ENCODE results near the gene TYRO3.

Gene TYRO3

DNA sequence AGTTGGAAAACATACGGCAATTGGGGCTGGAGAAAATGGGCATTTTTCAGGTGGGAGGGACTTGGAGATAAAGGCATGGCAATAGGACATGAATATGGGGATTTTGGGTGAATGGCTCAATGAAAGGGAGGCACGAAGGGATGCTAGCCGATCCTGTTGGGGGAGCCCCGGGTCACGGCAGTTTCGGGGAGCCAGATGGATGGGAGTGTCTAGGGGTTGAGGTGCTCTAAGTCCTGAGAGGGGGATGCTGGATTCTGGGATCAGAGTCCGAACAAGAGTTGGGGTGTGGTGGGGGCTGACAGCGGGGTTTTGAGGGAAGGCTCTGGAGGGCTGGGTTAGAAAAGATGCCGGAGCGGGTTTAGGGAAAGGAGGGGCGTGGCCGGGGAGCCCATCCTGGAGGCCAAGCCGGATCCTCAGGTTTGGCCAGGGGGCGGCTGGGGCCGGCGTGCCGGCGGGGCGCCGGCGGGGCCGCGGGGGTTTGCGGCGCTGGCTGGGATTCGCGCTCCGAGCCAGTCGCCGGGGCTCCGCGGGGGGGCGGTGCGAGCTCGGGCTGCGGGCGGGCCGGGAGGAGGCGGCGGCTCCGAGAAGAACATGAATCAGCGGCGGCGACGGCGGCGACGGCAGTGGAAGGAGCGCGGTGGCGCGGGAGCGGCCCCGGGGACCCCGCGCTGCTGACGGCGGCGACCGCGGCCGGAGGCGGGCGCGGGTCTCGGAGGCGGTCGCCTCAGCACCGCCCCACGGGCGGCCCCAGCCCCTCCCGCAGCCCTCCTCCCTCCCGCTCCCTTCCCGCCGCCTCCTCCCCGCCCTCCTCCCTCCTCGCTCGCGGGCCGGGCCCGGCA, at the start of gene TYRO3:
TSS of gene TYRO3 (plus strand) at position 813 of the 839 bp plus-strand sequence. CDS start 46 bp downstream, outside the sequence.
- no peak for DNase-seq

DNA sequence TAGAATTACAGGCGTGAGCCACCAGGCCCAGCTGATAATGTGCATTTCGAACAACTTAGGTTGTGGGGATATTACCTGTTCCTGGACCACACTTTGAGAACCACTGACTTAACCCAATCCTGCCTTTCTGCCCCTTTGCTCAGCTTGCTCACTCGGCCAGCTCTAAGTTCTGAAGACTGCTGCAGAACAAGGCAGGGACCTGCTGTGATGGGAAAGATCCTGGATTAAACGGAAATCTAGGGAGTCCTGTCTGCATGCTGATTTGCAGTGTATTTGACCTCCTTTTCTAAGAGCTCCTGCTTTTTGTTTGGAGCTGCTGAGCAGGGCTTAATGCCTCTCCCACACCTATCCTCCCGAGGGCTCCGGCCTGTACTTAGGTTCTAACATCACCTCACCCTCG, 48.3 kb upstream of the TYRO3 start:
- DNase-seq: no peak

DNA sequence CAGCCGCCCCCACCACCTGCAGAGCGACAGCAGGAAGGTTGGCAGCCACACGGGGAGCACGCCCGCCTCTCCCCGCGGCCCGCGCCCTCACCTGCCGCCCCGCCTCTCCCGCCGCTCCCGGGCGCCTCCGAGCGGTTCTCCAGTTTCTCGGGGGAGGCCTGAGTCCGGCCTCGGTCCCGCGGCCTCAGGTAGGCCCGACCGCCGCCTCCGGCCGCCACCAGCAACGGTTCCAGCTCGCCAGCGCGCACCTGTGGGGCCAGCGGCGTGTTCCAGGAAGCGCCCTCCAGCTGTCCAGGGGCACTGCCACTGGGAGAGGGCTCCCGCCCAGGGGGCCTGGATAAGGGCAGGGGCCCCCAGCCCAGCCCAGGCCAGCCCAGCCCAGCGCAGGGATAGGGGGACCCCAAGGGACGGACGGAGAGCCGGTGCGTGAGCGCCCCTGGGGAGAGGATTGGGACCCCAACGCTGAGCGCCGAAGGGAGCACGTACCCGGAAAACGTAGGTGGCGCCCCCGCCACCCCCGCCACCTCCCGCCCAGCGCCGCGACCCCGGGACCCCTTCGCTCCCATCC, 47.6 kb upstream of the TYRO3 start:
- DNase-seq: no peak

DNA sequence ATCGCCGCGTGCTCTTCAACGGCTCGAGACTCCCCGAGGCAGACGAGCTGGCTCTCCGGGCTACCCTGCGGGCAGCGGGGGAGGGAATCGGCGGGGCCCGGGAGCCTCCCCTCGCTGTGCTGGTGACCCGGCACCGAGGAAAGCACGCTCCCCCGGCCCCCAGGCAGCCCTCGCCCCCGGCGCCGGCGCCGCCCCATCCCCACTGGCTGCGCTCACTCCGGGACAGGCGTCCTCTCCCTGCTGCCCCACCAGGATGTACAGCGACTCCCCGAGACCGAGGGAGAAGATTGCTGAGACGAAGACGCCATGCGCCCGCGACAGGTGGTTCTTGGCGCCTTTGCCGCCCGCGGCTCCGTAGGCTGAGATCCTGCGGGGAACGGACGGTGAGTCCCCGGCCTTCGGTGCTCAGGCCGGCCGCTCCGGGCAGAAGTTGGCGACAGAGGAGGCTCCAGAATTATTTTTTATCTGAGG, 47.1 kb upstream of the TYRO3 start:
- DNase-seq: no peak

DNA sequence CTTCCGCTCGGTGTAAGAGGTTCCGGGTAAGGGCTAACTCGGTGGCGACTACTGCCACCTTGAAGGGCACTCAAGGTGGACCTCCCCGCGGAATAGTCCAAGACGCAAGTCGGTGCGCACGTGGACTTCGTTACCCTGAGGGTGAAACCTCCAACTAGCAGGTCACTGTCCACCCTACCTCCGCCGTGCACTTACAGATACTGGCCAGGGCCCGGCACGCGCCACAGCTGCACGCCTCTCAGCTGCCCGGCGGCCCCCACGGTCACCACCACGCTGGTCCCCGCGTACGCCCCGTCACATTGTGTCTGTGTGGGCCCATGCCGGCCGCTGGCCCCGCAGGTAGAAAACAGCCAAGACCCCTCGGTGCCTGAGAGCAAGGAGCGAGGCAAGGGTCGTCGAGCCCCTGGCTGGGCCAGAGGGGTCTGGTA, 46.5 kb upstream of the TYRO3 start:
- no peak for DNase-seq

DNA sequence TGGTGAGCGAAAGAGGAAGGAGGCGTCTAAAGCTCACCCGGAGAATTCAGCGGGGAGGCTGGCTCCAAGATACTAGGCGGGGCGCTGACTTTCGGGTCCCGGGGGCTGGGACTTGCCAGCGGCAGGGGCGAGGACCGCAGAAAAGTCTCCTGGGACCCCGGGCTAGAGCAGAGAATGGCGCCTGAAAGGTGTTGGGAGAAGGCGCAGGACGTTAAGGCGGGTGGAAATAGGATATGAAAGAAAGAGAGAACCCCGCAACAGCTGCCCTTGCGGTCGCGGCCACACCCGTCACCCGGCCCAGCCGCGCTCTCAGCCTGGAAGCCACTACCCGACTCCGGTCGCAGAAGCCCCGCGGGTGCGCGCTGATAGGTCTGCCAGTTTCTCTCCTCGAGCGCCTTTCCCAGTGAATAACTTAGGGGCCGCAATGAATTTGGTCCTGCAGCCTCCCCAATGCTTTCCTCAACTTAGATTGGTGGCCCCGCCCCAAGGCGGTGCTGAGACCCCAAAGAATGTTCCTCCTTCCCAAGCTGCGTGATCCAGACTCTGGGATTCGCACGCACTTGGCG, 46.0 kb upstream of the TYRO3 start:
- DNase-seq: no peak

DNA sequence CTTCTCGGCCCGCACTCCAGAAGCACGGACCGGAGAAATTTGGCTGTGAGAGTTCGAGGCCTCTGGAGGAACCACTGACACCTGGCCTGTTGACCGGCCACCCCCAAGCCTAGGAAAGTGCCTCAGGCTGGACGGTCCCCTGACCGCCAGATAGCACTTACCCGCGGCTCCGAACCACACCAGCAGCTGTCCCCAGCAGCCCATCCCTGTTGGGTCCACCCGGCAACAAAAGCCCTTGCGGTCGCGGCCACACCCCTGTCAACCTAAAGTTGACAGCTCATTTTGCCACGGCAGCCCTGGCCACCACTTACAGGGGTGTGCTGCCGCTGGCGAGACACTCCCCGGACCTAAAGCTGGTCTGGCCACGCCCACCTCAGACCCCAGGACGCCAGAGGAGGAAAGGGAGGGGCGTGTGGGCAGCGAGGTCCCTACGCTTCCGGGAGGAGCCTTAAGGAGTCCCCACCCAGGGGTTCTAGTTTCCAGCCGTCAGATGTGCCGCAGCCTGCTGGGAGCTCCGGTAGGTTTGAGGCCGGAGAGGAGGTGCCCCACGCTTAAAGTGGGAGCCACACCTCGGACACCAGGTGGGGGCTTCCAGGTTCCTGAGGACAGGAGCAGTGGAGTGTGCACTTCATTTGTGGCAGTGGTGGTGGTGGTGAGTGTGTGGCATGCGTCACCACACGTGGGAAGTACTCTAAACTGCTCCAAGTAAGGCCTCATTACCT, 45.3 kb upstream of the TYRO3 start, which contains the start of gene LTK:
TSS of gene LTK (minus strand) at position 322 of the 722 bp plus-strand sequence. CDS start at position 204, 118 bp downstream.
- no peak for DNase-seq

DNA sequence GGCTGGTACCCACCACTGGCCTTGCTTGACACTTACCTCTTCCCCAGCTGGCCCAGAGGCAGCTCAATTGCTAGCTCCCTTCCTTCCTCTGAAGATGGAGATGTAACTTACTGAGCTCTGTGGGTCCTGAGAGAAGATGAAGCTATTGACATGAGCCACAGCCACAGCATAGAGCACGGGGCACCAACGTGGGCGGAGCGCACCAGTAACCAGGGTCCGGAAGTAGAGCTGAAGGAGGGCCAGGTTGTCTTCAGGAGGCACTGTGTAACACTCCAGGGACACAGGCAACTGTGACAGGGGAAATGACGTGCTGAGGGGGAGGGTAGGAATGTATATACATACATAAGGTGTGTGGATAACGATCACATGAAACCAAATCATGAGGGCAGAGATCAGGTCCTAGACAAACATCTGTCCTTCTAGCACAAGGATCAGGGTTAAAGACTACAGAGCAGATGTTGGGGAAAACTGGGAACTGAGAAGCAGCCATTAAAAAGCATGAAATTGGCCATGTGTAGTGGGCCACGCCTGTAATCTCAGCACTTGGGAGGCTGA, 41.0 kb upstream of the TYRO3 start:
- no peak for DNase-seq

DNA sequence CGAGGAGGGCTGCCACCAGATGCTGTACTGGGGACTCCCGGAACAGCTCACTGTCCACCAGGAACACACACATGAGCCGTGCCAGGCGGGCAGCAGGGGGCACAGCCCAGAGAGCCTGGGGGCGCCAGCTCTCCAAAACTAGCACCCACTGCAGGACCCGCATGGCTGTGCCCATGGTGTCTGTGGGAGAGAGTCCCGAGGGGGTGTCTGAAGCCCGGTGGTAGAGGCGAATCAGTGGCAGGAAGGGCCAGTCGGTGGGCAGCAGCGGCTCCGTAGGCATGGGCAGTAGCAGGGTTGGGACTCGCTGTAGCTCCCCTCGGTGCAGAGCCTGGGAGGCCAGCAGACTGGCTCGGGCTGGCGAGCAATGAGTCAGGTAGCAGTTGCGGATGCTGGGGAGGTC, 38.4 kb upstream of the TYRO3 start:
- DNase-seq: no peak

DNA sequence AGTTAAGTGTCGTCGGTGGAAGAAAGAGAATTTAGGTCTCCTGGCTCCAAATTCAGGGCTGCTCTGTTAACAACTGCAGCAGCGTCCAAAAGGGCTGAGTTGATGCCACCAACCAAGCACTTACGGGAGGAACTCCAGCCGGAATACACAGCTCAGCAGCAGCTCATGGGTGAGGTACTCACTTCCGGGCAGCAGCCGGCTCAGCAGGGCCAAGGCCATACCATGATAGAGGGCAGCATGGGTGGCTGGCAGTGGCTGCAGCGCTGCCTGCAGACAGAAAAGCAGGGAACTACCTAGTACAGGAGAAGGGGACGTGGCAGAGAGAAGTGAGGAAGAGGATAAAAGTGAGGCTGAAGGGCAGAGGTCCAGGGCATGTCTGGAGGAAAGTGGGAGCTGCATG, 37.4 kb upstream of the TYRO3 start:
- no peak for DNase-seq

DNA sequence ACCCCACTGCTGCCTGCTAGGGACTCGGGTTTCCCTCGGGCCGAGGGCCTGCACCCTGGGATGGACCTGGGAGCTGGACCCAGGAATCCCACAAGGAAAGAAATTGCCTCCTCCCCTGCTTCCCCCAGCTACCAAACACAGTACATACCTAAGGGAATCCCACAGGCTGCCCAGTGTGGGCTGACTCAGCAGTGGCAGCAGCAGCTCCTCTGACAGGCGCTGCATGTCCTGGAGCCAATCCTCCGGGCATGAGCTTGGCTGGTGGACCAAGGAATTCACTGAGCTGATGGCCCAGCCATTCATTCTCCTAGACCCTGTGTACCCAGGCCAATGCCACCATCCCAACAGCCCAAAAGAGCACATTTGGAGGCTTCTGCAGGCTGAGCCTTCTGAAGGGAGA, 35.9 kb upstream of the TYRO3 start:
- no peak for DNase-seq

DNA sequence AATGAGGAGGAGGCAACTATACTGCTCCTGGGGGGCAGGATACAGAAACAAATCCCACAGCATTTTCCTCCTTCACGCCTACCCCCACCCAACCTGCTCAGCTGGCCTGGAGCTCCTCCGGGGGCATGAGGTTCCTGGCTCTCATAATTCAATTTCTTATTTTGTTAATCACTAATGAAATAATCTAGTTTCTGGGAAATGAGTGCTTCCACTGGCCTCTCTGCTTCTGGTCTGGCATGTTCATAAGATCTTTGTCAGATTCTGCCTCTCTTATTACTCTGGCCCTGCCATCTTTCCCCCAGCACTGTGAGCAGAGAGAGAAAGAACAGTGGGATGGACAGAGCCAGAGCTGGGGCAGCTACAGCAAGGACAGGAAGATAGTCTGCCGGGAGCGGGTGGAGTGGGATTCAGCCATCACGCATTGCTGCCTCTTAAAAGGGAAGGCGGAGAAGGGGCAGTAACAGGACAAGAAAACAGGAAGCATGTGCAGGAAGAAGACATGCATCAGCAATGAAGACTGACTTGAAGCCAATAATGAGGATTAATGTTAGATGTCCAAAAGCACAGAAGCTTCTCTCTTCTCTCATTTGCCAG, 28.6 kb upstream of the TYRO3 start:
- DNase-seq: no peak

DNA sequence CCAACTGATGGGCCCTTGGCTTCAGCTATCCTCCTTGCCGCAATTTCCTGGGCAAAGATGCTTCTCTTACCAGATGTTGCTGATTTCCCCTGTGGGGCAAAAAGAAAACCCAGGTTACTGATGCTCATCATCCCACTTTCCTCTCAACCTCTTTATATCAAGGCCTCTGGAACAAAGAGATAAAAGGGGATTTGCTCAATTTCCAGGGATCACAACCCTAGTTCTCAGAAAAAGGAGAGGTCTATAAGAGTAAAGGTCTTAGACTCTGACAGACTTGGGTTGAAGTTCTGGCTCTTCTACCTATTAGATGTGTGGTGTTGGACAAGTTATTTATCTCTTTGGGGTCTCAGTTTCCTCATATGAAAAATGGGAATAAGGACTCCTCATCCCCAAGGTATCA, 23.5 kb upstream of the TYRO3 start:
- DNase-seq: no peak

DNA sequence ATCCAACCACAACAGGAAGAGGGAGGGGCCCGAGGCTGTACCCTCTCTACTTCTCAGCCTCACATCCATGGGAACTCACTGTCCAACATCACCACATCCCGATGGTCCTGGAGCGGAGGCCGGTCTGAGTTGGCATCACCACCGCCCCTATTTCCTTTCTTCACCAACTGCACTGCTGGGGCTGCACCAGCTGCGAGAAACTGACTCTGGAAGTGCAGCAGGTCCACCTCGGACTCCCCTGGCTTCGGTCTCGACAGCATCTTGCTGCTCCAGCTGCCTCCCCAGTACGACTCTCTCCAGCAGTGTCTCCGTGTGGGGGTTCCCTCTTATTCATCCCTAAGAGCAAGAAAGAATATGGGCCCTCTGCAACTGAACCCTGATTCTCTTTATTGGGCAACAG, 22.1 kb upstream of the TYRO3 start:
- DNase-seq: no peak

DNA sequence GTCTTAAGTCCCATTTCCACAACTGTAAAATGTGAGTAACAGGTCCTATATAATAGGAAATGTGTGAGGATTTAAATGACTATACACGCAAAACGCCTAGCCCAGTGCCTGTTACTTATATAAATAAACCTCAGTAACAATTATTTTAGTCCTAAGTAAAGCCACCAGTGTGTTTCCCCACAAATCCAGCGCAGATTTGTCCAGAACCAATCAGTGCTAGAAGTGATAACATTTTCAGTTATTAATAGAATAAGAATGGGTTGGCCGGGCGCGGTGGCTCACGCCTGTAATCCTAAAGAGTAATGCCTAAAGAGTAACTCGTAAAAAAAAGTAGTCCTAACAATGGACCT, 15.5 kb upstream of the TYRO3 start:
- DNase-seq: no peak

DNA sequence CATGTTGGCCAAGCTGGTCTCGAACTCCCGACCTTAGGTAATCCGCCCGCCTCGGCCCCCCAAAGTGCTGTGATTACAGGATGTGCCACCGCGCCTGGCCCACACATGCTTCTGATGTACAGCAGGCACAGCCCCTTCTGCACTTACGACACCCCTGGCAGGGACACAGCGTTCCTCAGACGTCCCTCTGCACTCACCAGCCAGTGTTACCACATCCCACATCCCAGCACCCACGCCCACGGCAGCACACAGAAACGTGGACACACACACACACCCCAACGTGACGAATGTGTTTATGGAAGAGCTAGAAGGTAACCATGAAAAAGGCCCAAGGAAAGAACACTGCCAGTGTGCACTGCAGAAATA, 14.4 kb upstream of the TYRO3 start:
- DNase-seq: no peak

DNA sequence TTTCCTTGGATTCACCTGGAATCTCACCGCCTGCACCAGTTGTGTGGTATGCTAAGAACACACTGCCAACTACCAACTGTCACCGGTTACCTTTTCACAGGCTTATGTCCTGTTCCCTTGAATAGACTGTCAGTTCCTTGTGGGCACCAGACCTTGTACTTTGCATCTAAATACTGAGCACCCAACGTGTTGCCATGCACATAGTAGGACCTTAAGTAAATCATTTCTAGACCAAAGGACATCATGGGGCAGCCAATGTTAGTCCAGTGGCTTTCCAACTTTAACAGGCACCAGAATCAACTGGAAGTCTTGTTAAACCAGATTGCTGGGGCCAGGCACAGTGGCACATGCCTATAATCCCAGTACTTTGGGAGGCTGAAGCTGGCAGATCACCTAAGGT, 13.8 kb upstream of the TYRO3 start:
- no peak for DNase-seq

DNA sequence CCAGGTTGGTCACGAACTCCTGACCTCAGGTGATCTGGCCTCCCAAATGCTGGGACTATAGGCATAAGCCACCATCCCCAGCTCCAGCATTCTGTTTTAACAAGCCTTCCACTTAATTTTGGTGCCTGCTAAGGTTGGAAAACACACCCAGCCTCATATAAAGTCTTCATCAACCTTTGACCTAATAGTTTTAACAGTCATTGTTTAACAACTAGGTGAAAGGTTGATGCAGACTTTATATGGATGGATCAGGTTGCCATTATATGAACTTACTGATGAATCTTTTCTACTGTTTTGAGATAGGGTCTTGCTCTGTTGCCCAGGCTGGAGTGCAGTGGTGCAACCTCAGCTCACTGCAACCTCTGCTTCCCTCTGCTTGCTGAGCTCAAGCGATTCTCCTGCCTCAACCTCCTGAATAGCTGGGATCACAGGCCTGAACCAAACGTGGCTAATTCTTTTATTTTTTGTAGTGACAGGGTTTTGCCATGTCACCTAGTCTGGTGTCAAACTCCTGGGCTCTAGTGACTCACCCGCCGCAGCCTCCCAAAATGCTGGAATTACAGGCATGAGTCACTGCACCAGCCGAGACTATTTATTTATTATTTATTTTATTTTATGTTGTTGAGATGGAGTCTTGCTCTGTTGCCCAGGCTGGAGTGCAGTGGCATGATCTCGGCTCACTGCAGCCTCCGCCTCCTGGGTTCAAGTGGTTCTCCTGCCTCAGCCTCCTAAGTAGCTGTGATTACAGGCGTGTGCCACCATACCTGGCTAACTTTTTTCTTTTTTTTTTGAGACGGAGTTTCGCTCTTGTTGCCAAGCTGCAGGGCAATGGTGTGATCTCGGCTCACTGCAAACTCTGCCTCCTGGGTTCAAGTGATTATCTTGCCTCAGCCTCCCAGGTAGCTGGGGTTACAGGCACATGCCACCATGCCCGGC, 11.9 kb upstream of the TYRO3 start:
- DNase-seq: no peak

DNA sequence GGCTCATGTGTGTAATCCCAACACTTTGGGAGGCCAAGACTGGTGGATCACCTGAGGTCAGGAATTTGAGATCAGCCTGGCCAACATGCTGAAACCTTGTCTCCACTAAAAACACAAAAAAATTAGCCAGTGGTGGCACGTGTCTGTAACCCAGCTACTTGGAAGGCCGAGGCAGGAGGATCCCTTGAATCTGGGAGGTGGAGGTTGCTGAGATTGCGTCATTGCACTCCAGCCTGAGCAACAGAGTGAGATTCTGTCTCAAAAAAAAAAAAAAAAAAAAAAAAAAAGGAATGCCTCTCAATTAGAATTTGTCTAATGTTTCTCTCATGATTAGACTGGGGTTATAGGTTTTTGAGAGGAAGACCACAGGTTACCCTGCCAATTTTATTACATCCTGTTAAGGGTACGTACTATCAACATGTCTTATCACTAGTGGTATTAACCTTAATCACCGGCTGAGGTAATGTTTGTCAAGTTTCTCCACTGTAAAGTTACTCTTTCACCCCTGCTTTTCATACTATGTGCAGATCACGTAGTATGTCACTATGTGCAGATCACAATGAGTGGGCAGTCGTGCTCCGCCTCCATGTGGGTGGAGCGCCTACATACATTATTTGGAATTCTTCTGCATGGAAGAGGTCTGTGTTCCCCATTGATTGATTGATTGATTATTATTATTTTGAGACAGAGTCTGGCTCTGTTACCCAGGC, 8.8 kb upstream of the TYRO3 start:
- no peak for DNase-seq

DNA sequence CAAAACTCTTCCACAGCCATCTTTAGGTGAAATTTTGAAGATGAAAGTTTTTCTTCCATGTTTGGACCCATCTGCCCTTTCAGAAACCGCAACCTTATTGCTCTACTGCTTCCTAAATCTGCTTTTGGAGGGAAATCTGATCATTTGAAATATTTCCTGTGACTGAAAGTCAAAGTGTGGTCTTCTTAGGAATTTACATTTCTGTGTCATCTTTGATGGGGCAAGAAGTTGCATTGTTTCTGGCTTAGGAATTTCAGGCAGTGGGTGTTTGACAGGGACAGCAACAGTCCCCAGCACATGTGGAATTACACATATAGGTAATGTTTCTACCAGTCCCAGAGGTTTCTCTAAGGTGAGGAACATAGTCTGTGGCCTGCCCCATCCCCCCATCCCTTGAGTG, 5.3 kb upstream of the TYRO3 start:
- DNase-seq: no peak

DNA sequence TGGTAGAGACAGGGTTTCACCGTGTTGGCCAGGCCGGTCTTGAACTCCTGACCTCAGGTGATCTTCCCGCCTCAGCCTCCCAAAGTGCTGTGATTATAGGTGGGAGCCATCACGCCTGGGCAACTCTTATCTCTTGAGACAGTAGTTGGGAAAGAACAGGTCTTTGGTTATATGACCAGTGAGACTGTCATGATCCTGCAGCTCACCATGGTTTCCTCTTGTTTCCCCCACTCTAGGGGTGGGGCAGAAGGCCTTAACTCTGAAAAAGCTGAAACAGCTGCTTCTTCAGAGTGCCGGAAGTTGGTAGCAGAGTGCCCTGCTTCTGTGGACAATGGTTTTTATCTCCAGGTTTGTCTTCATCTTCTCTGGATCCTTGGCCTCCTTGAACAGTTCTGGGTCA, 4.7 kb upstream of the TYRO3 start:
- DNase-seq: no peak

Measured in NCI-H1417 treated with DMSO at 0.1 percent for 48 hours (cell line).